ENCODE measurements around the gene PDE11A. TPM values are rescaled to one million over a fixed set of nuclear protein-coding genes. Genes with fewer than 3 reads are reported as not detected.

PDE11A gene
- total RNA-seq, 1 experiment from 2014 or later = 0.61 TPM

DNA sequence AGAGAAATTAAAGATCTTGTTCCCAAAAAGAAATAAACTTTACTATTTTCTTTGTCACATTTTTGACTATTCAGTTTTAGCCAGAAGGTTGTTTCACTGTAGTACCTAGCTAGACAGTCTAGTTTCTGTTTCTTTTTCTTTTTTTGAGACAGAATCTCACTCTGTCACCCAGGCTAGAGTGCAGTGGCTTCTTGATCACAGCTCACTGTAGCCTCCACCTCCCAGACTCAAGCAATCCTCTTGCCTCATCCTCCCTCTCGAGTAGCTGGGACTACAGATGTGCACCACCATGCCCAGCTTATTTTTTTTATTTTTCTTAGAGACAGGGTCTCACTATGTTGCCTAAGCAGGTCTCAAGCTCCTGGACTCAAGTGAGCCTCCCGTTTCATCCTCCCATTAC is 41.9 kb upstream of the PDE11A start (continued):
- no peak for TF ChIP-seq POLR2A (IDR thresholded peaks at IDR 0.05; ENCODE audit: borderline replicate concordance, extremely low read depth, insufficient read depth, insufficient read length)
- TF ChIP-seq ZFX (IDR thresholded peaks at IDR 0.05) = no peak
- TF ChIP-seq ATF3 (IDR thresholded peaks at IDR 0.05) = no peak
- no peak for TF ChIP-seq FOSL1 (IDR thresholded peaks at IDR 0.05; ENCODE audit: low read depth)
- no peak for TF ChIP-seq SRF (IDR thresholded peaks at IDR 0.05; ENCODE audit: low read depth)
- TF ChIP-seq JUND (IDR thresholded peaks at IDR 0.05) = no peak
- no peak for TF ChIP-seq EZH2 (IDR thresholded peaks at IDR 0.05)
- no peak for TF ChIP-seq CBX3 (IDR thresholded peaks at IDR 0.05; ENCODE audit: low read depth)
- no peak for TF ChIP-seq POLR2AphosphoS5 (IDR thresholded peaks at IDR 0.05; ENCODE audit: low read depth, low read length)
- TF ChIP-seq EGR1 (IDR thresholded peaks at IDR 0.05; ENCODE audit: low read depth) = no peak
- TF ChIP-seq YY1 (IDR thresholded peaks at IDR 0.05; ENCODE audit: extremely low read depth, insufficient replicate concordance, low read depth, low read length) = no peak
- no peak for TF ChIP-seq EZH2phosphoT487 (IDR thresholded peaks at IDR 0.05; ENCODE audit: borderline replicate concordance)

DNA sequence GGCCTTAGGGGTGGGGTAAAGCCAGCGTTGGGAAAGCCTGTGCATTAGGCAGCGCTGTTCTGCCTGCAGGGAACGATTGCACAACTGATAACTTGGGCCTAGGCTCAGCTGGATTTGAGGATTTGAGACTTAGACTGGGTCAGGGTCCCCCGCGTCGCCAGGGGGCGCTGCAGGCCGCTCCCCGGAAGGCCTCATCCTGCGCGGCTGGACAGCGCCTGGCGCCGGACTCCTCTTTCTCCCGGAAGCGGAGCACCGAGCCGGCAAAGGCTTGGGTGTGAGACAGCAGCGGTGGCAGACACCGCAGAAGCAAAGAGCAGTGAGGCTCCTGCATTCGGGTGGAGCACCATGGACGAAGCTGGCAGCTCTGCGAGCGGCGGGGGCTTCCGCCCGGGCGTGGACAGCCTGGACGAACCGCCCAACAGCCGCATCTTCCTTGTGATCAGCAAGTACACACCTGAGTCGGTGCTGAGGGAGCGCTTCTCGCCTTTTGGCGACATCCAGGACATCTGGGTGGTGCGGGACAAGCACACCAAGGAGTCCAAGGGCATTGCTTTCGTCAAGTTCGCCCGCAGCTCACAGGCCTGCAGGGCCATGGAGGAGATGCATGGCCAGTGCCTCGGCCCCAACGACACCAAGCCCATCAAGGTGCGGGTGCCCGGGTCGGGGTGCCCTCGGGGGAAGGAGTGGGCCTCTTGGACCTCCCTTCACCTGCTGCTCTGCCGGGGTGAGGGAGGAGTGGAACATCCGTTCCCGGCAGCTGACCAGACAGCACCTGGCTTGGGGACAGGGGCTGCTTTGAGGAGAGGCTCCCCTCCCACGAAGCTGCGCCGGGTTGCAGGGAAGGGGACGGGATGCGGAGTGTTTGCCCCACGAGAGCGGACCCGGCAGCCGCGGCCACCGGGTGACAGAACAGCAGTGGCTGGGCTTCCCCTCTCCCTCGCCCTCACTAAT is 39.9 kb upstream of the PDE11A start, which contains the start of gene RBM45:
Gene RBM45, plus strand, starts transcription at position 236 of the 951 bp plus-strand sequence. Its CDS starts 110 bp downstream, at position 346.
- Histone ChIP-seq H2AFZ (ENCODE audit: low read depth, low read length, poor library complexity, severe bottlenecking) (peak within 1 kb of the TSS; percentile 94), H4K20me1 (ENCODE audit: insufficient read depth) (no peaks in the 10 kb centered on the region), H3K27me3 (ENCODE audit: insufficient read depth, low read length) (no peaks in the 10 kb centered on the region), H3K79me2 (ENCODE audit: insufficient read depth, low read length) (peaks cover 7% of the 10 kb centered on the region; the same call in 1 of the 2 replicates), H3K4me2 (ENCODE audit: low read length) (peak within 1 kb of the TSS; percentile 87), H3K9me3 (ENCODE audit: control insufficient read depth in 1 of 2, insufficient read depth in 1 of 2, low read depth in 1 of 2, low read length in 2 of 2) (no peaks in the 10 kb centered on the region), H3K4me1 (ENCODE audit: control insufficient read depth in 1 of 2, insufficient read depth in 2 of 2, low read length in 2 of 2) (peaks cover 2 to 11% of the 10 kb centered on the region in 2 experiments; a peak in 1 of 4 replicates), H3K9me2 (ENCODE audit: insufficient read depth) (no peaks in the 10 kb centered on the region), H3K27ac (ENCODE audit: low read depth, low read length) (peak within 1 kb of the TSS; percentile 58), H3K36me3 (ENCODE audit: control insufficient read depth in 1 of 2, insufficient read depth in 2 of 2, low read length in 2 of 2) (0 out of 4 replicates have a peak, but pooled peaks cover 0 to 1% of the 10 kb centered on the region in 2 experiments), H3K4me3 (replicated peaks in 1 of 2; ENCODE audit: low read depth in 1 of 2, low read length in 2 of 2) (peak within 1 kb of the TSS; percentile 77 to 97), H3K9ac (ENCODE audit: low read length) (peak within 1 kb of the TSS; percentile 73)
- no TSS peak for BruUV-seq (replicated peaks)
- RAD21 ChIA-PET (ENCODE audit: low non-redundant PET in 1 of 2, low total read pairs in 2 of 2, uncharacterized antibody in 2 of 2, unreplicated experiment in 2 of 2) = interaction anchor here in 1 of 2 experiments (0.7 kb wide), 1 partner anchor 128 kb away, joined by 3 read pairs; no protein-coding TSS in a partner anchor
- DNase-seq (ENCODE audit: low read depth, low spot score) = peak; percentile 87
- POLR2A ChIA-PET = interaction anchor here (1.0 to 2.3 kb wide), 2 partner anchors 300 to 302 kb away, joined by 3 to 11 read pairs; no protein-coding TSS in a partner anchor
- intact Hi-C loops (cut with micrococcal nuclease) = loop anchor here (1.0 to 5.0 kb wide), 2 partner anchors 130 to 302 kb away; no protein-coding TSS in a partner anchor
- ATAC-seq = peak; percentile 97
- CTCF ChIA-PET = interaction anchor here (1.0 to 2.4 kb wide), 13 partner anchors 9 to 588 kb away, joined by 3 to 25 read pairs (median 4); no protein-coding TSS in a partner anchor
- TF ChIP-seq EZH2phosphoT487 (IDR thresholded peaks at IDR 0.05; ENCODE audit: borderline replicate concordance) (no peak), CEBPB (IDR thresholded peaks at IDR 0.05; ENCODE audit: low read depth) (peak; percentile 98), ELF1 (IDR thresholded peaks at IDR 0.05; ENCODE audit: borderline replicate concordance, low read depth) (peak; percentile 96), ZFX (IDR thresholded peaks at IDR 0.05) (peak; percentile 87), CTCF (IDR thresholded peaks at IDR 0.05 in 2 of 3, conservative IDR thresholded peaks at IDR 0.05 in 1 of 3; ENCODE audit: borderline replicate concordance in 1 of 3, insufficient read depth in 1 of 3, low read depth in 2 of 3, low read length in 2 of 3) (peak; percentile 83 to 97 (median 93)), JUND (IDR thresholded peaks at IDR 0.05) (no peak), ZNF274 (IDR thresholded peaks at IDR 0.05; ENCODE audit: low read depth, low read length) (no peak), EGR1 (IDR thresholded peaks at IDR 0.05; ENCODE audit: low read depth) (0 out of 2 replicates have a peak, but pooled peaks have one; percentile 23), ATF3 (IDR thresholded peaks at IDR 0.05) (no peak), REST (IDR thresholded peaks at IDR 0.05; ENCODE audit: low read depth) (peak; percentile 56), SRF (IDR thresholded peaks at IDR 0.05; ENCODE audit: low read depth) (0 out of 2 replicates have a peak, but pooled peaks have one; percentile 38), EZH2 (IDR thresholded peaks at IDR 0.05) (no peak)
